PFSK-1 (cell line): Measurements from ENCODE around the gene PRLR.

Source experiments
- FOXP2 ChIP-seq: optimal IDR thresholded peaks from 2 replicates; pipeline ENCODE3; 2011; ENCODE audit warnings: borderline replicate concordance, control low read depth, inconsistent platforms; ENCODE audit not compliant: insufficient read depth; ENCODE audit errors: extremely low read length, extremely low read depth
- POLR2AphosphoS5 ChIP-seq: IDR thresholded peaks from 2 replicates; pipeline ENCODE4 v1.6.1; 2012; ENCODE audit warnings: low read depth, mild to moderate bottlenecking, control low read depth, low read length, moderate library complexity
- SIN3A ChIP-seq: IDR thresholded peaks from 2 replicates; pipeline ENCODE4 v1.6.1; 2012; ENCODE audit warnings: mild to moderate bottlenecking, low read length, moderate library complexity, borderline replicate concordance; ENCODE audit not compliant: insufficient read depth
- TAF1 ChIP-seq: IDR thresholded peaks from 2 replicates; pipeline ENCODE4 v1.6.1; 2012; ENCODE audit warnings: low read length, control low read depth, borderline replicate concordance; ENCODE audit not compliant: insufficient read depth
- TF ChIP-seq, protein P1 (sequence below), 2 experiments: IDR thresholded peaks; 2 replicates each; pipeline versions ENCODE4 v1.6.1 to v1.8.0; 2011 to 2012; ENCODE audit warnings: low read depth in 2 of 2, low read length in 2 of 2, control low read depth in 1 of 2, inconsistent platforms in 1 of 2, mild to moderate bottlenecking in 1 of 2, moderate library complexity in 1 of 2; ENCODE audit not compliant: insufficient read depth in 1 of 2

PRLR gene

DNA sequence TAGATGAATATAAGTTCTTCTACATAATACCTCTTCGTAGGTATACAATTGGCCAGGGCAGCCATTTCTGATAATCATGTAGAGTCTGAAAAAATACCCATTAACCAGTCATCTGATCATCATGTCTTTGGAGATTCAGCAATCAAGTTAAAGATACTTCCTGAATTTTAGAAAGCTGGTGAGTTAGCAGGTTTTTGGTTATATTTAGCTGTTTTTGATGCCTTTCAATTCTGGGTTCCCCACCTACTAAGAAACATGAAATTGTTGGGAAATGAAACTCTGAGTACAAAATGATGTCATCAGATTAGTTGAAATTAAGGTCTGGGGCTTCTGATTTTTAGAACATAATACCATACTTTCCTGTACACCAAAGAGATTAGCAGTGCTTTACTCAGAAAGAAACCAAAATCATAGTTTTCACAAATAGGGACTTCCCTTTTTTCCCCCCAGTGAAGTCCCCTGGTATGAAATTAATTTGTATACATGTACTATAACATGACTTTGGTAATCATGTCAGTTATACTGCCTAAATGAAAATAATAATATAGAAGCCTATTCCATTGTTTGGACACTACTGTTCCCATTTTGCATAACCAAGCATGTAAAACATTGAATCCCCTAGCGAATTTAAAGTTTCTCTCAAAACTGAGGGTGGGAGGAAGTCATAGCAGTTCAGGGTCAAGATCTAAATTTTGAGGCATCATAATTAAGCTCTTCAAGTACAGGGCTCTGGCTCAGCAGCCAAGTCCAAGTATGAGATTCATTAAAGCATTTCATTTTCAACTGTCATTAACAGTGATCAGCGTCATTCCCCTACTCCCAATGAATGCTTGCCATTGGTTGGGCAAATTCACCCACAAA, 17.9 kb downstream of the PRLR start:
- TF ChIP-seq, protein P1, sequence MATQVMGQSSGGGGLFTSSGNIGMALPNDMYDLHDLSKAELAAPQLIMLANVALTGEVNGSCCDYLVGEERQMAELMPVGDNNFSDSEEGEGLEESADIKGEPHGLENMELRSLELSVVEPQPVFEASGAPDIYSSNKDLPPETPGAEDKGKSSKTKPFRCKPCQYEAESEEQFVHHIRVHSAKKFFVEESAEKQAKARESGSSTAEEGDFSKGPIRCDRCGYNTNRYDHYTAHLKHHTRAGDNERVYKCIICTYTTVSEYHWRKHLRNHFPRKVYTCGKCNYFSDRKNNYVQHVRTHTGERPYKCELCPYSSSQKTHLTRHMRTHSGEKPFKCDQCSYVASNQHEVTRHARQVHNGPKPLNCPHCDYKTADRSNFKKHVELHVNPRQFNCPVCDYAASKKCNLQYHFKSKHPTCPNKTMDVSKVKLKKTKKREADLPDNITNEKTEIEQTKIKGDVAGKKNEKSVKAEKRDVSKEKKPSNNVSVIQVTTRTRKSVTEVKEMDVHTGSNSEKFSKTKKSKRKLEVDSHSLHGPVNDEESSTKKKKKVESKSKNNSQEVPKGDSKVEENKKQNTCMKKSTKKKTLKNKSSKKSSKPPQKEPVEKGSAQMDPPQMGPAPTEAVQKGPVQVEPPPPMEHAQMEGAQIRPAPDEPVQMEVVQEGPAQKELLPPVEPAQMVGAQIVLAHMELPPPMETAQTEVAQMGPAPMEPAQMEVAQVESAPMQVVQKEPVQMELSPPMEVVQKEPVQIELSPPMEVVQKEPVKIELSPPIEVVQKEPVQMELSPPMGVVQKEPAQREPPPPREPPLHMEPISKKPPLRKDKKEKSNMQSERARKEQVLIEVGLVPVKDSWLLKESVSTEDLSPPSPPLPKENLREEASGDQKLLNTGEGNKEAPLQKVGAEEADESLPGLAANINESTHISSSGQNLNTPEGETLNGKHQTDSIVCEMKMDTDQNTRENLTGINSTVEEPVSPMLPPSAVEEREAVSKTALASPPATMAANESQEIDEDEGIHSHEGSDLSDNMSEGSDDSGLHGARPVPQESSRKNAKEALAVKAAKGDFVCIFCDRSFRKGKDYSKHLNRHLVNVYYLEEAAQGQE (IDR thresholded peaks at IDR 0.05; ENCODE audit: insufficient read depth in 1 of 2, low read depth in 2 of 2, low read length in 2 of 2) = no peak
- TF ChIP-seq POLR2AphosphoS5 (no peak), FOXP2 (no peak), TAF1 (no peak), SIN3A (no peak)

DNA sequence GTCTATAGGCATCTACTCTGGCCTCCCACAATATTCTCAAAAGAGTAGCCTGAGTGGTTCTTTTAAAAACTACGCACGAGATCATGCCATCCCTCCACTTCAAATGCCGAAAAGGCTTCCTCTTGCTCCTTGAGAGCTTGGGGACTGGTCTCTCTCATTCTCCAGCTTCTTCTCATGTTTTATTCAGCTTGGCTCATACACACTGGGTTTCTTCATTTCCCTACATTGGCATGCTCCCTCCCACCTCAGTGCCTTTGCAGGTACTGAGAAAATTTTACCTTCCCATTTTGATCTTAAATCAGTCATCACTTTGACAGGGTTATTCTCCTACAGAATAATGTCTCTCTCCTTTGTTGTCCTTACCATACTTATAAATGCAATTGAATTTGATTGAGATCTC, 20.4 kb downstream of the PRLR start:
- no peak for TF ChIP-seq TAF1
- TF ChIP-seq POLR2AphosphoS5 = no peak
- no peak for TF ChIP-seq FOXP2
- TF ChIP-seq, protein P1 (IDR thresholded peaks at IDR 0.05; ENCODE audit: insufficient read depth in 1 of 2, low read depth in 2 of 2, low read length in 2 of 2) = no peak
- TF ChIP-seq SIN3A = no peak

DNA sequence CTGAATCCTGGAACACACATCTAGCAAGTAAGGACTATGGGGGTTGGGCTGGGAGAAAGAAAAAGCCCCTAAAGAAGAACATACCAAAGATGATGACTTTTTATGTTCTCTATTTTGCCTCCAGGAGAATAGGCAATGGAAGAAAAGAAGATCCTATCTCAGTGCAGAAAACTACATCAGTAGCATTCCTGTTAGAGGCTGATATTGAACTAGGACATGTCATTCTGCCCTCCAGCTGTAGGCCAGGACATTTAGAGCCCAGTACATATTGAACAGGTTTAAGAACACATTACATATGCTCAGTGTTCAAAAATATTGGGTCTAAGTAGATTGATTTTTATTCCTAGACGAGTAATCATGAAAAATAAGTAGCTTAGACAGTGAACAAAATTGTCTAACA, 24.7 kb downstream of the PRLR start:
- TF ChIP-seq, protein P1 (IDR thresholded peaks at IDR 0.05; ENCODE audit: insufficient read depth in 1 of 2, low read depth in 2 of 2, low read length in 2 of 2) = no peak
- TF ChIP-seq TAF1 (no peak), SIN3A (no peak), POLR2AphosphoS5 (no peak), FOXP2 (no peak)

DNA sequence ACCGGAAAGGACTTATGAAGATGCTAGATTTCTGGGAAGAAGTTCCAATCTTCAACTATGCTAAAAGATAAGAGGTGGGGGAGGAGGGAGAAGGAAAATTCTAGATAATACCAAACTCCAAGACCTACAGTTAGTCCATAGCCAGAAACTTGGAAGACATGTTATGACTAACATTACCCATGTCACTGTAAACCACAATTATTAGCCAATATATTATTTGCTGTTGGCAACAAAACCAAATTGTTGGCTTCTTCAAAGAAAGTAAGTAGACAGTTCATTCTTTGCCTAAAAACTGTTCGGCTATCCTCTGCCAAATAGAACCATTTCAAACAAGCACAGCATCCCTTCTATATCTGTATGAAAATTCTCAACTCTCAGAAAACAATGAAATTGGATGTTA, 25.1 kb downstream of the PRLR start:
- TF ChIP-seq POLR2AphosphoS5 = no peak
- TF ChIP-seq SIN3A = no peak
- TF ChIP-seq, protein P1 (IDR thresholded peaks at IDR 0.05; ENCODE audit: insufficient read depth in 1 of 2, low read depth in 2 of 2, low read length in 2 of 2) = no peak
- TF ChIP-seq FOXP2 = no peak
- no peak for TF ChIP-seq TAF1

- no peak for TF ChIP-seq TAF1
- no peak for TF ChIP-seq FOXP2
- TF ChIP-seq, protein P1 (IDR thresholded peaks at IDR 0.05; ENCODE audit: insufficient read depth in 1 of 2, low read depth in 2 of 2, low read length in 2 of 2) = no peak
- no peak for TF ChIP-seq POLR2AphosphoS5
- TF ChIP-seq SIN3A = no peak
Measured at GRCh38 chr5:35203403-35203802, 26.9 kb downstream of the PRLR start.
